ENCODE data around the gene SULT2B1.

DNA sequence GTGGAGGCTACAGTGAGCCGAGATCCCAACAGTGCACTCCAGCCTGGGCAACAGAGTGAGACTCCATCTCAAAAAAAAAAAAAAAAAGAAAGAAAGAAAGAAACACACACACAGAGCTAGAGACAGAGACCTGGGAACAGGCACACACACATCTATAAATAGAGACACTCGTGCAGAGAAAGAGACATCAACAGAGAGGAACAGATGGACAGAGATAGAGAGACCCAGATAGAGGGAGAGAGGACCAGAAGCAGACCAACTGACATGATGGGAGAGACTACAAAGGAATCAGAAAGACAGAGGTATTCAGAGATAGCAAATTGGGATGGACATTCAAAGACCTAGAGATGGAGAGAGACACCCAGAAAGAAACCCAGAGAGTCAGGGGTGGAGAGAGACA, 96.2 kb downstream of the SULT2B1 start:
- TF ChIP-seq RAD21 (conservative IDR thresholded peaks at IDR 0.05) (no peak), EZH2 (IDR thresholded peaks at IDR 0.05; ENCODE audit: borderline replicate concordance, insufficient read depth, low read length, poor library complexity, severe bottlenecking) (no peak), MXI1 (conservative IDR thresholded peaks at IDR 0.05; ENCODE audit: poor library complexity, severe bottlenecking) (no peak)
- TF ChIP-seq, protein P1, sequence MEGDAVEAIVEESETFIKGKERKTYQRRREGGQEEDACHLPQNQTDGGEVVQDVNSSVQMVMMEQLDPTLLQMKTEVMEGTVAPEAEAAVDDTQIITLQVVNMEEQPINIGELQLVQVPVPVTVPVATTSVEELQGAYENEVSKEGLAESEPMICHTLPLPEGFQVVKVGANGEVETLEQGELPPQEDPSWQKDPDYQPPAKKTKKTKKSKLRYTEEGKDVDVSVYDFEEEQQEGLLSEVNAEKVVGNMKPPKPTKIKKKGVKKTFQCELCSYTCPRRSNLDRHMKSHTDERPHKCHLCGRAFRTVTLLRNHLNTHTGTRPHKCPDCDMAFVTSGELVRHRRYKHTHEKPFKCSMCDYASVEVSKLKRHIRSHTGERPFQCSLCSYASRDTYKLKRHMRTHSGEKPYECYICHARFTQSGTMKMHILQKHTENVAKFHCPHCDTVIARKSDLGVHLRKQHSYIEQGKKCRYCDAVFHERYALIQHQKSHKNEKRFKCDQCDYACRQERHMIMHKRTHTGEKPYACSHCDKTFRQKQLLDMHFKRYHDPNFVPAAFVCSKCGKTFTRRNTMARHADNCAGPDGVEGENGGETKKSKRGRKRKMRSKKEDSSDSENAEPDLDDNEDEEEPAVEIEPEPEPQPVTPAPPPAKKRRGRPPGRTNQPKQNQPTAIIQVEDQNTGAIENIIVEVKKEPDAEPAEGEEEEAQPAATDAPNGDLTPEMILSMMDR (IDR thresholded peaks at IDR 0.05; ENCODE audit: poor library complexity, severe bottlenecking), result no peak

All from neural cell (in vitro differentiated cells).